HepG2 (cell line): Measurements from ENCODE around the gene PIP4K2C. TPM values are rescaled to one million over a fixed set of nuclear protein-coding genes. Genes with fewer than 3 reads are reported as not detected.

ENCODE experiments used
- ARID4A ChIP-seq: sonication (generic); formaldehyde crosslinking; IDR thresholded peaks from 2 replicates; pipeline ENCODE4 v1.5.0; 2020; ENCODE audit warnings: mild to moderate bottlenecking, missing genetic modification reagents, borderline replicate concordance
- ATF1 ChIP-seq: IDR thresholded peaks from 2 replicates; pipeline ENCODE4 v1.6.1; 2016; ENCODE audit warnings: mild to moderate bottlenecking, control low read depth
- KDM2A ChIP-seq: sonication (generic); formaldehyde crosslinking; IDR thresholded peaks from 2 replicates; pipeline ENCODE4 v1.4.0; 2020; ENCODE audit warnings: low read depth, missing genetic modification reagents, borderline replicate concordance
- MZF1 ChIP-seq: sonication (generic); formaldehyde crosslinking; IDR thresholded peaks from 2 replicates; pipeline ENCODE4 v1.8.1; 2023; ENCODE audit warnings: mild to moderate bottlenecking, missing genetic modification reagents, borderline replicate concordance
- NFE2 ChIP-seq: sonication (generic); formaldehyde crosslinking; IDR thresholded peaks from 2 replicates; pipeline ENCODE4 v1.4.0; 2020; ENCODE audit warnings: missing genetic modification reagents
- NFIC ChIP-seq: IDR thresholded peaks from 2 replicates; pipeline ENCODE4 v1.6.1; 2012; ENCODE audit warnings: mild to moderate bottlenecking, low read length, inconsistent platforms
- NFRKB ChIP-seq: fragments of 450-650 bp; IDR thresholded peaks from 2 replicates; pipeline ENCODE4 v1.6.1; 2017
- NR1H2 ChIP-seq: sonication (generic); formaldehyde crosslinking; IDR thresholded peaks from 2 replicates; pipeline ENCODE4 v1.8.1; 2022; ENCODE audit warnings: low read depth, missing genetic modification reagents, borderline replicate concordance
- ONECUT2 ChIP-seq: sonication (generic); formaldehyde crosslinking; IDR thresholded peaks from 2 replicates; pipeline ENCODE4 v1.4.0; 2020; ENCODE audit warnings: missing genetic modification reagents
- PHB2 ChIP-seq: fragments of 450-650 bp; IDR thresholded peaks from 2 replicates; pipeline ENCODE4 v1.6.1; 2018; ENCODE audit not compliant: partially characterized antibody
- SMAD3 ChIP-seq: sonication (generic); formaldehyde crosslinking; IDR thresholded peaks from 2 replicates; pipeline ENCODE4 v1.4.0; 2020; ENCODE audit warnings: missing genetic modification reagents
- SRSF9 ChIP-seq: fragments of 200-400 bp; formaldehyde crosslinking; IDR thresholded peaks from 2 replicates; pipeline ENCODE4 v1.6.1; 2018; ENCODE audit warnings: borderline replicate concordance, mild to moderate bottlenecking, low read depth, low read length; ENCODE audit not compliant: insufficient read depth, poor library complexity, severe bottlenecking
- TARDBP ChIP-seq: sonication (generic); formaldehyde crosslinking; IDR thresholded peaks from 2 replicates; pipeline ENCODE4 v1.8.0; 2022; ENCODE audit warnings: mild to moderate bottlenecking, missing genetic modification reagents
- ZNF292 ChIP-seq: sonication (generic); formaldehyde crosslinking; IDR thresholded peaks from 2 replicates; pipeline ENCODE4 v1.8.1; 2022; ENCODE audit warnings: mild to moderate bottlenecking, low read depth, missing genetic modification reagents, borderline replicate concordance
- ZNF317 ChIP-seq: sonication (generic); formaldehyde crosslinking; IDR thresholded peaks from 2 replicates; pipeline ENCODE4 v1.5.0; 2020; ENCODE audit warnings: mild to moderate bottlenecking, missing genetic modification reagents
- ZNF558 ChIP-seq: sonication (generic); formaldehyde crosslinking; IDR thresholded peaks from 2 replicates; pipeline ENCODE4 v1.9.0; 2022; ENCODE audit warnings: mild to moderate bottlenecking, missing genetic modification reagents, borderline replicate concordance
- ZNF704 ChIP-seq: sonication (generic); formaldehyde crosslinking; IDR thresholded peaks from 2 replicates; pipeline ENCODE4 v1.8.1; 2023; ENCODE audit warnings: mild to moderate bottlenecking, inconsistent platforms, moderate library complexity, missing genetic modification reagents, borderline replicate concordance
- ZNF788 ChIP-seq: sonication (generic); formaldehyde crosslinking; IDR thresholded peaks from 2 replicates; pipeline ENCODE4 v1.5.0; 2020; ENCODE audit warnings: mild to moderate bottlenecking, missing genetic modification reagents, borderline replicate concordance
- ZNF883 ChIP-seq: sonication (generic); formaldehyde crosslinking; IDR thresholded peaks from 2 replicates; pipeline ENCODE4 v1.5.1; 2020; ENCODE audit warnings: mild to moderate bottlenecking, missing genetic modification reagents; ENCODE audit errors: not compliant biosample characterization
- polyA plus RNA-seq, 8 experiments: library from polyadenylated mRNA; depleted of rRNA in 3 of 8; stranded (reverse) in 7 of 8; unstranded in 1 of 8; fragments of >200 nt; fragmentation: Illumina TruSeq in 4 of 8; extraction: Trizol in 4 of 8; gene quantifications; 2 replicates each; pipeline versions ENCODE4 v1.2.1 to v1.2.3, GENCODE V29; 2011 to 2016; ENCODE audit warnings: low read depth in 4 of 8, missing spikeins in 1 of 8, mixed read lengths in 1 of 8; ENCODE audit not compliant: insufficient read depth in 1 of 8
- total RNA-seq, 5 experiments: library from RNA; depleted of rRNA; stranded (reverse); fragments of >200 nt; fragmentation: Illumina TruSeq; extraction: Trizol; gene quantifications; 2 replicates each; pipeline ENCODE4 v1.2.3, GENCODE V29; 2016; ENCODE audit warnings: low read depth in 1 of 5
- TF ChIP-seq, protein P1 (sequence below): sonication (generic); formaldehyde crosslinking; IDR thresholded peaks from 2 replicates; pipeline ENCODE4 v1.5.1; 2020; ENCODE audit warnings: missing genetic modification reagents, mild to moderate bottlenecking, borderline replicate concordance
- TF ChIP-seq, protein P2 (sequence below): sonication (generic); formaldehyde crosslinking; conservative IDR thresholded peaks from 2 replicates; pipeline ENCODE4 v1.8.0; 2022; ENCODE audit warnings: low read depth, missing genetic modification reagents

The PIP4K2C gene
- total and polyA plus RNA-seq, 2 of the 13 experiments (the other 11 are each of a cell fraction or from before 2014, with no cell fraction given): 23.3 to 26.4 TPM

- TF ChIP-seq ZNF704 (CRISPR knock-in tag) (no peak), SRSF9 (no peak), ZNF883 (CRISPR knock-in tag) (no peak), ZNF558 (CRISPR knock-in tag) (no peak), NFE2 (CRISPR knock-in tag) (no peak), NR1H2 (CRISPR knock-in tag) (no peak), ONECUT2 (no peak), NFIC (no peak), ARID4A (CRISPR knock-in tag) (peak; percentile 72), PHB2 (no peak), ZNF788 (CRISPR knock-in tag) (no peak), TARDBP (CRISPR knock-in tag) (no peak), ZNF317 (CRISPR knock-in tag) (no peak), KDM2A (no peak), MZF1 (CRISPR knock-in tag) (no peak), ATF1 (CRISPR knock-in tag) (no peak), SMAD3 (CRISPR knock-in tag) (no peak), NFRKB (no peak), ZNF292 (CRISPR knock-in tag) (0 out of 2 replicates have a peak, but pooled peaks have one; percentile 13)
- TF ChIP-seq, protein P1, sequence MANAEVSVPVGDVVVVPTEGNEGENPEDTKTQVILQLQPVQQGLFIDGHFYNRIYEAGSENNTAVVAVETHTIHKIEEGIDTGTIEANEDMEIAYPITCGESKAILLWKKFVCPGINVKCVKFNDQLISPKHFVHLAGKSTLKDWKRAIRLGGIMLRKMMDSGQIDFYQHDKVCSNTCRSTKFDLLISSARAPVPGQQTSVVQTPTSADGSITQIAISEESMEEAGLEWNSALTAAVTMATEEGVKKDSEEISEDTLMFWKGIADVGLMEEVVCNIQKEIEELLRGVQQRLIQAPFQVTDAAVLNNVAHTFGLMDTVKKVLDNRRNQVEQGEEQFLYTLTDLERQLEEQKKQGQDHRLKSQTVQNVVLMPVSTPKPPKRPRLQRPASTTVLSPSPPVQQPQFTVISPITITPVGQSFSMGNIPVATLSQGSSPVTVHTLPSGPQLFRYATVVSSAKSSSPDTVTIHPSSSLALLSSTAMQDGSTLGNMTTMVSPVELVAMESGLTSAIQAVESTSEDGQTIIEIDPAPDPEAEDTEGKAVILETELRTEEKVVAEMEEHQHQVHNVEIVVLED (CRISPR knock-in tag): no peak
- TF ChIP-seq, protein P2, sequence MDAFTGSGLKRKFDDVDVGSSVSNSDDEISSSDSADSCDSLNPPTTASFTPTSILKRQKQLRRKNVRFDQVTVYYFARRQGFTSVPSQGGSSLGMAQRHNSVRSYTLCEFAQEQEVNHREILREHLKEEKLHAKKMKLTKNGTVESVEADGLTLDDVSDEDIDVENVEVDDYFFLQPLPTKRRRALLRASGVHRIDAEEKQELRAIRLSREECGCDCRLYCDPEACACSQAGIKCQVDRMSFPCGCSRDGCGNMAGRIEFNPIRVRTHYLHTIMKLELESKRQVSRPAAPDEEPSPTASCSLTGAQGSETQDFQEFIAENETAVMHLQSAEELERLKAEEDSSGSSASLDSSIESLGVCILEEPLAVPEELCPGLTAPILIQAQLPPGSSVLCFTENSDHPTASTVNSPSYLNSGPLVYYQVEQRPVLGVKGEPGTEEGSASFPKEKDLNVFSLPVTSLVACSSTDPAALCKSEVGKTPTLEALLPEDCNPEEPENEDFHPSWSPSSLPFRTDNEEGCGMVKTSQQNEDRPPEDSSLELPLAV (CRISPR knock-in tag): no peak
Observed at GRCh38 chr12:57619434-57620244, 28.6 kb downstream of the PIP4K2C start (continued).
